Endothelial cell of umbilical vein (primary cell): Measurements from ENCODE around the gene TAF12.

ENCODE experiments used
- CTCF ChIP-seq, 2 donors: IDR thresholded peaks; 1 replicate in 1 of 2; 2 replicates in 1 of 2; pipeline ENCODE4 v1.5.1; 2011; ENCODE audit warnings: low read length in 2 of 2, mild to moderate bottlenecking in 2 of 2, moderate library complexity in 2 of 2, control low read depth in 1 of 2, inconsistent platforms in 1 of 2, low read depth in 1 of 2; ENCODE audit not compliant: insufficient read depth in 1 of 2; ENCODE audit errors: extremely low read depth in 1 of 2
- EZH2 ChIP-seq: IDR thresholded peaks from 2 replicates; pipeline ENCODE4 v1.6.1; 2012; ENCODE audit warnings: borderline replicate concordance, low read depth, mild to moderate bottlenecking, moderate library complexity, low read length, inconsistent platforms; ENCODE audit not compliant: severe bottlenecking
- GATA2 ChIP-seq: IDR thresholded peaks from 2 replicates; pipeline ENCODE4 v1.7.0; 2011; ENCODE audit warnings: low read depth, mild to moderate bottlenecking, moderate library complexity, mixed read lengths, low read length; ENCODE audit not compliant: insufficient read length, insufficient read depth
- JUN ChIP-seq: IDR thresholded peaks from 2 replicates; pipeline ENCODE4 v1.6.1; 2011; ENCODE audit warnings: borderline replicate concordance, low read depth; ENCODE audit not compliant: insufficient read length, insufficient read depth
- MAX ChIP-seq: IDR thresholded peaks from 2 replicates; pipeline ENCODE4 v1.6.1; 2011; ENCODE audit not compliant: insufficient read depth, insufficient read length
- MYC ChIP-seq: IDR thresholded peaks from one replicate; pipeline ENCODE4 v1.6.1; 2011; ENCODE audit warnings: mild to moderate bottlenecking, low read depth, low read length
- POLR2A ChIP-seq: IDR thresholded peaks from 2 replicates; pipeline ENCODE4 v1.6.1; 2012; ENCODE audit warnings: low read depth, mild to moderate bottlenecking, control low read depth, low read length
- POLR2AphosphoS5 ChIP-seq: IDR thresholded peaks from 2 replicates; pipeline ENCODE4 v1.6.1; 2012; ENCODE audit warnings: low read depth, mild to moderate bottlenecking, control low read depth, low read length, moderate library complexity; ENCODE audit not compliant: insufficient read depth

GRCh38 chr1:28565726-28566125 lies 77.1 kb downstream of the TAF12 start:
- TF ChIP-seq CTCF (IDR thresholded peaks at IDR 0.05; ENCODE audit: extremely low read depth in 1 of 2, insufficient read depth in 1 of 2, low read depth in 1 of 2, low read length in 2 of 2): no peak
- no peak for TF ChIP-seq POLR2AphosphoS5
- TF ChIP-seq POLR2A: no peak
- TF ChIP-seq GATA2: no peak
- TF ChIP-seq EZH2: no peak
- no peak for TF ChIP-seq MAX
- TF ChIP-seq JUN: no peak
- TF ChIP-seq MYC: no peak
